Measurements from ENCODE around the gene UHRF1.

UHRF1 gene

GRCh38 chr19:4979211-4979807 is 70.0 kb downstream of the UHRF1 start:
- FAIRE-seq = no peak
- no peak for TF ChIP-seq POLR2A (IDR thresholded peaks at IDR 0.05; ENCODE audit: low read depth, low read length)
- TF ChIP-seq POLR2AphosphoS5 (IDR thresholded peaks at IDR 0.05; ENCODE audit: low read depth, low read length) = no peak
- TF ChIP-seq TAF1 (IDR thresholded peaks at IDR 0.05; ENCODE audit: borderline replicate concordance, low read depth, low read length) = no peak
- DNase-seq (ENCODE audit: insufficient read length) = no peak

GRCh38 chr19:4980067-4980466 is 70.8 kb downstream of the UHRF1 start:
- no peak for TF ChIP-seq POLR2A (IDR thresholded peaks at IDR 0.05; ENCODE audit: low read depth, low read length)
- TF ChIP-seq POLR2AphosphoS5 (IDR thresholded peaks at IDR 0.05; ENCODE audit: low read depth, low read length) = no peak
- no peak for TF ChIP-seq TAF1 (IDR thresholded peaks at IDR 0.05; ENCODE audit: borderline replicate concordance, low read depth, low read length)
- DNase-seq (ENCODE audit: insufficient read length) (no peak), FAIRE-seq (no peak)

DNA sequence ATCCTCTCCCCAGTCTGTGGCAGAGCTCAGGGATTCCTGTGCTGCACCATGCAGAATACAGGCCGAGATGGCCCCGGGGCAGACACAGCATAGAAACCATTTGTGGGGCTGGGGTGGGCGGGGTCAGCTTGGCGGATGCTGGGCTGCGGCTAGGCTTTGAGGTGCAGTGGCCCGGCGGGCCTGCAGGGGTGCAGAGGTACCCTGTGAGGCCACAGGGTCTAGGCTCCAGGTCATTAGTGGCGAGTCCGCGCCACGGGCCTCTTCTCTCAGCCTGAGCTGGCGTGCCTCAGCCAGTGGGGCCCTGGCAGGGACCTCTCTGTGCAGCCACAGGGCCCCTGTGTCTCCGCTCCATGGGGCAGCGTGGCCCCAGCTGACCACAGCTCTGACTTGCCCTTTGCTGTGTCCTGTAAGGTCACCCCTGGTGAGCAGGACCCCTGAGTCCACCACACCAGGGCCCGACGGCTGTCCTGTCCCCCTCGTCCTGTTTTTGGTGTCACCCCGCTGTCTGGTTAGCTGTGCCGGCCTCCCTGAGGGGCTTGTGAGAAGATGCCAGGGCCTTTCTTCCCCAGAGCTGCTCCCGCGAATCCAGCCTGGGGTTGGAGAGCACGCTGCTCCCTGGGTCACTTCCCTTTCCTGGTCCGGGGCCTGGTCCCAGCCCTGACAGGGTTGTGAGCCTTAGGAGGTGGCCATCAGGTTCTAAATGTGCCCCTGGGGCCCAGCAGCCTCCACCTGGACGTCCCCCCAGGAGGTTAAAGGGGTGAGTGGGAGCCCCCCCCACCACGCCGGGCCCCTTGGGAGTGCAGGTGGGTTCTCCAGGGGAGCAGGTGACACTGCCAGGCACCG is 71.8 kb downstream of the UHRF1 start:
- FAIRE-seq (no peak), DNase-seq (ENCODE audit: insufficient read length) (peak; percentile 64)
- TF ChIP-seq TAF1 (IDR thresholded peaks at IDR 0.05; ENCODE audit: borderline replicate concordance, low read depth, low read length) = no peak
- no peak for TF ChIP-seq POLR2A (IDR thresholded peaks at IDR 0.05; ENCODE audit: low read depth, low read length)
- no peak for TF ChIP-seq POLR2AphosphoS5 (IDR thresholded peaks at IDR 0.05; ENCODE audit: low read depth, low read length)

GRCh38 chr19:4981681-4981958 is 72.3 kb downstream of the UHRF1 start:
- FAIRE-seq (no peak), DNase-seq (ENCODE audit: insufficient read length) (no peak)
- TF ChIP-seq POLR2AphosphoS5 (IDR thresholded peaks at IDR 0.05; ENCODE audit: low read depth, low read length) (no peak), POLR2A (IDR thresholded peaks at IDR 0.05; ENCODE audit: low read depth, low read length) (no peak), TAF1 (IDR thresholded peaks at IDR 0.05; ENCODE audit: borderline replicate concordance, low read depth, low read length) (no peak)

- no peak for TF ChIP-seq POLR2A (IDR thresholded peaks at IDR 0.05; ENCODE audit: low read depth, low read length)
- TF ChIP-seq TAF1 (IDR thresholded peaks at IDR 0.05; ENCODE audit: borderline replicate concordance, low read depth, low read length) = no peak
- TF ChIP-seq POLR2AphosphoS5 (IDR thresholded peaks at IDR 0.05; ENCODE audit: low read depth, low read length) = no peak
- DNase-seq (ENCODE audit: insufficient read length) (no peak), FAIRE-seq (no peak)
Measured at GRCh38 chr19:4983346-4984105, 74.2 kb downstream of the UHRF1 start.

DNA sequence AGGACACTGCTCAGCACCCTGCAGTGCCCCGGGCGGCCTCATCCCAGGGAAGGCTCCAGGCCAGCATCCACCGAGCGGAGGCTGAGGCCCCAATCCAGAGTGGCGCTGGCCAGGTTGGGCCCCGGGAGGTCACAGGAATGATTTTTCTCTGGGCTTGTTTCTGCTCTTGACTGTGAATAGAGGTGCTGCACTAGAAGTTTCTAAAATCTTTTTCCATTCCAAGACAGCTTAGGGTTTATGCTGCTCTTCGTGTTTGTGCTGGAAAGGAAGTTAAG is 74.7 kb downstream of the UHRF1 start:
- TF ChIP-seq TAF1 (IDR thresholded peaks at IDR 0.05; ENCODE audit: borderline replicate concordance, low read depth, low read length) (no peak), POLR2AphosphoS5 (IDR thresholded peaks at IDR 0.05; ENCODE audit: low read depth, low read length) (no peak), POLR2A (IDR thresholded peaks at IDR 0.05; ENCODE audit: low read depth, low read length) (no peak)
- DNase-seq (ENCODE audit: insufficient read length) (no peak), FAIRE-seq (no peak)

DNA sequence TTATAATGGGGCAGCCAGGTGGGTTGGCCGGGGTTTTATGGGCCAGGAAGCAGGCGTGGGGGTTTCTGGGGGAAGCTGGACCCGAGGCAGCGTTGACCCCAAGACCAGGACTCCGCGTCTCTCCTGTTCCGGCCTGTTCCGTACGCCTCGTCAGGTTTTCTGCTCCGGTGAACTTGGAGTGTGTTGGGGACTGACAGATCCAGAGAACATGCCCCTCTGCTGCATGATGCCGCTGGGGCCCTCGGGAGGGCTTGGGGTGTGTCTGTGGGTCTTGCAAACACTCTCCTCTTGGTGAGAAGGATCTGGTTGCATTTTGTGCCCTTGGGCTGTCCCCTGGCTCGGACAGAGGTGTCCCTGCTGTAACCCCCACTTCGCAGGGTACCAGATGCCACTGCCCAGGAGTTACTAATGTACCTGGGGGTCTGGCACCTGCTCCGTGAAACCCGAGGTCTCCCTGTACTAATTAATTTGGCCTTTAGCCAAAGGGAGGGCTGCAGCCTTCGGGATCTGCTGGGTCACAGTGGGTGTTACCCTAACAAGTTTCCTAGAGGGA is 75.2 kb downstream of the UHRF1 start:
- FAIRE-seq (no peak), DNase-seq (ENCODE audit: insufficient read length) (no peak)
- no peak for TF ChIP-seq POLR2AphosphoS5 (IDR thresholded peaks at IDR 0.05; ENCODE audit: low read depth, low read length)
- TF ChIP-seq POLR2A (IDR thresholded peaks at IDR 0.05; ENCODE audit: low read depth, low read length) = no peak
- no peak for TF ChIP-seq TAF1 (IDR thresholded peaks at IDR 0.05; ENCODE audit: borderline replicate concordance, low read depth, low read length)

DNA sequence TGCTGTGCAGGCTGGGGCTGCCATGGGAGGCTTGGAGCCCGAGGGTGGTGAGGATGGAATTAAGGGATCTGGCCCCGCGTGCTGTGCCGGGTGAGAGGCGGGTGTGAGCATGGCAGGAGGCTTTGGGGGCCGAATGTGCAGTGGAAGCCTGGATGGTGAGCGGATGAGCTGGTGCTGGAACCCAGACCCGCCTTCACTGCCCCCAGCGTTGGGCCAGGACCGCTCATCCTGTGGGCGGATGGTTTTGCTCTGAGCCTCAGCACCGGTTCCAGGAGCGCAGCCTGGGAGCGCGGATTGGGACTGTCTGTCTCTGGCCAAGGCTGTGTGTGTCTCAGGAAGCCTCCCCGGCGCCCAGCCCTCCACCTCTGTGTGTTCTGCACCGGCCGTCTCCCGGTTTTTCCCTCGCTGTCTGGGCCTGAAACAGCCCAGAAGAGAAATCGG is 76.3 kb downstream of the UHRF1 start:
- no peak for DNase-seq (ENCODE audit: insufficient read length)
- no peak for FAIRE-seq
- TF ChIP-seq TAF1 (IDR thresholded peaks at IDR 0.05; ENCODE audit: borderline replicate concordance, low read depth, low read length) (no peak), POLR2AphosphoS5 (IDR thresholded peaks at IDR 0.05; ENCODE audit: low read depth, low read length) (no peak), POLR2A (IDR thresholded peaks at IDR 0.05; ENCODE audit: low read depth, low read length) (no peak)

DNA sequence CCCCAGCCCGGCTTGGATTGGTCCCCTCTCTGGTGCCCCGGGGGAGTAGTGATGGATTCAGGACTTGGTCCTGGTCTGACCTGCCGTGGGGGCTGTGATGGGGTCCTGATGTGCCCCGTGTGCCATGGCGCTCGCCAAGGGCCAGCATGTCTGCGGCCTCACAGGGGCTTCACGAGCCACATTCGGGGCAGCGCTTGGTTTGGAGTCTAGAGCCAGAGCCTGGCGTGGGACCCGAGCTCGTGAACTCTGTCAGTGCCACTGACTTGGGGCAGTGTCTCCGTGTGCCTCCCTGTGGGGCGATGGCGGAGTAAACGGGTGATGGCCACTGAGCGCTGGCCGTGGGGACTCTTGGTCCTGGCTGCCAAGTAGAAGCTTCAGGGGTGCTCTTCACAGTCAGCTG is 76.8 kb downstream of the UHRF1 start:
- FAIRE-seq (no peak), DNase-seq (ENCODE audit: insufficient read length) (no peak)
- no peak for TF ChIP-seq POLR2A (IDR thresholded peaks at IDR 0.05; ENCODE audit: low read depth, low read length)
- no peak for TF ChIP-seq TAF1 (IDR thresholded peaks at IDR 0.05; ENCODE audit: borderline replicate concordance, low read depth, low read length)
- no peak for TF ChIP-seq POLR2AphosphoS5 (IDR thresholded peaks at IDR 0.05; ENCODE audit: low read depth, low read length)

- no peak for FAIRE-seq
- TF ChIP-seq POLR2AphosphoS5 (IDR thresholded peaks at IDR 0.05; ENCODE audit: low read depth, low read length) (no peak), TAF1 (IDR thresholded peaks at IDR 0.05; ENCODE audit: borderline replicate concordance, low read depth, low read length) (no peak), POLR2A (IDR thresholded peaks at IDR 0.05; ENCODE audit: low read depth, low read length) (no peak)
- no peak for DNase-seq (ENCODE audit: insufficient read length)
Measured at GRCh38 chr19:4986471-4986891, 77.2 kb downstream of the UHRF1 start.

GRCh38 chr19:4987256-4987655 is 78.0 kb downstream of the UHRF1 start:
- TF ChIP-seq POLR2A (IDR thresholded peaks at IDR 0.05; ENCODE audit: low read depth, low read length) (no peak), TAF1 (IDR thresholded peaks at IDR 0.05; ENCODE audit: borderline replicate concordance, low read depth, low read length) (no peak), POLR2AphosphoS5 (IDR thresholded peaks at IDR 0.05; ENCODE audit: low read depth, low read length) (no peak)
- no peak for FAIRE-seq
- no peak for DNase-seq (ENCODE audit: insufficient read length)
